NCI-H2227 (cell line): ENCODE measurements around the gene MRPL53.

Source experiments
- DNase-seq: peaks from one replicate; lab custom pipeline; 2025; ENCODE audit not compliant: unreplicated experiment; lab: John Stamatoyannopoulos, UW

MRPL53 gene

GRCh38 chr2:74472086-74472944 is at the start of gene MRPL53:
TSS of gene MRPL53 (minus strand) at chr2:74472680. CDS start at chr2:74472660, 20 bp downstream.
- peak; percentile 97 for DNase-seq

DNA sequence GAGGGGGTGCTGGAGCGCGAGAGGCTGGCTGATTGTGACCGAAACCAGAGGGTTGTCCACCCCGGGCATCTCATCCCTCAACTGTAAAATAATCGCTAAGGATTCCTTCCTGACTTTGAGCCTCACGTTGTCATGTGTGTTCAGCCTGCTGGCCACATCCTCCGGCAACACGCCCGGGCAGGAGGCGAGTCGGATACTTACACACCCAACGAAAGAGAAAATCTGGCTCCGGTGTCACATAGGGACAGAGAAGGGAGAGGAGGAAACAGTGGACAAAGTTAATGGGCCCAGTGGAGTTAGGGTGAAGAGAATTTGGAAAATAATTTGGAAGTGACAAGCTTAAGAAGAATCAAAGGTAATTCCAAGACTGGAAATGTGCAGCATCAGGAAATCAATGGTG is 44.2 kb upstream of the MRPL53 start:
- no peak for DNase-seq

DNA sequence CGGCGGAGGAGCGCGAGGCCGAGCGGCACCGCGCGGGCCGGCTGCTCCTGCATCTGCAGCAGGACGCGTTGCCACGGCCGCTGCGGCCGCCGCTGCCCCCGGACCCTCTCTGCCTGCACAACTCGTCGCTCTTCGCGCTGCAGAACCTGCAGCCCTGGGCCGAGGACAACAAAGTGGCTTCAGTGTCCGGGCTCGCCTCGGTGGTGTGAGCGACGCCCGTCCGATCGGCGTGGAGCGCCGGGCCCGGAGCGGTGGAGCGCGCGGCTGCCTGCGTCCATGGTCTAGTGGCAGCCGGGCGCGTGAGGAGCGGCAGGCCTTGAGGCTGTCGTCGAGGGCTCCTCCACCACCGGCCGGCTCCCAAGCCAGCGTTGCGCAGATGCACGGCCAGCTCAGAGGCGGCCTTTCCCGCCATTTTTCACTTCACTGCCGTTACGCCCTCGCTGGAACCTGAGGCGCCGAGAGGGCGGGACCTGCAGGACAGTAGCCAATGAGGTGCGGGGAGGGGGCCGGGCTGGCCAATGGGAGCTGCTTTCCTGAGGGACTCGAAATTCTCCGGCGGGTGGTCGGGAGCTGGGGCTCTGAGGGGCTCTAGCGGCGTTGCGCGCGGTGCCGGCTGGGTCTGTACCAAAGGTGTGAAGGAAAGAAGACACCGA is 43.6 kb upstream of the MRPL53 start:
- no peak for DNase-seq

DNA sequence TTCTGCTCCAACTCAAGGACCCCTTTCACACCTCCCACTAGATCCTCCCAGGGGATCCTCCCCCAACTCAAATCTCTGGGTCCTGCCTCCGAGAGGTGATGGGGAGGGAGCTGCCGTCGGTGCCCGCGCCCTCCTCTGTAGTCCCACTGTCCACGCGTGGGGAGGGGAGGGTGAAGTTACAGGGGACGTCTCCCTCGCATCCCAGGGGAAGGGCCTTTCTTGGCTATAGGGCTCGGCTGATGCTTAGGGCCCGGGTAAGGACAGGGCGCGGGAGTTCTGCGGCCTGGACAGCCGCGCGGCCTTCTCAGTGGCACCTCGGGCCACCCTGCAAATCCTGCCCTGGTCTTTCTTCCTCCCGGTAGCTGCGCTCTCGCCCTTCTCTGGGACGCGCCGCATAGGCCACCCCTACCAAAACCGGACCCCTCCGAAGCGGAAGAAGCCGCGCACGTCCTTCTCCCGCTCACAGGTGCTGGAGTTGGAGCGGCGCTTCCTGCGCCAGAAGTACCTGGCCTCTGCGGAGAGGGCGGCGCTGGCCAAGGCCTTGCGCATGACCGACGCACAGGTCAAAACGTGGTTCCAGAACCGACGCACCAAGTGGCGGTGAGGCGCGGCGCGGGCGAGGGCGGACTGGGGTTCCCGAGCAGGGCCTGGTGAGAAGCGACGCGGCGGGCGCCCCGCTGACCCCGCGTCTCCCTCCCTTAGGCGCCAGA is 42.9 kb upstream of the MRPL53 start:
- no peak for DNase-seq

- no peak for DNase-seq
Measured at GRCh38 chr2:74514368-74515270, 42.1 kb upstream of the MRPL53 start, which contains the start of gene TLX2. TSS of gene TLX2 (plus strand) at chr2:74514450. CDS start at chr2:74514807, 357 bp downstream.

GRCh38 chr2:74513605-74514367 is 41.3 kb upstream of the MRPL53 start:
- peak; percentile 78 for DNase-seq

DNA sequence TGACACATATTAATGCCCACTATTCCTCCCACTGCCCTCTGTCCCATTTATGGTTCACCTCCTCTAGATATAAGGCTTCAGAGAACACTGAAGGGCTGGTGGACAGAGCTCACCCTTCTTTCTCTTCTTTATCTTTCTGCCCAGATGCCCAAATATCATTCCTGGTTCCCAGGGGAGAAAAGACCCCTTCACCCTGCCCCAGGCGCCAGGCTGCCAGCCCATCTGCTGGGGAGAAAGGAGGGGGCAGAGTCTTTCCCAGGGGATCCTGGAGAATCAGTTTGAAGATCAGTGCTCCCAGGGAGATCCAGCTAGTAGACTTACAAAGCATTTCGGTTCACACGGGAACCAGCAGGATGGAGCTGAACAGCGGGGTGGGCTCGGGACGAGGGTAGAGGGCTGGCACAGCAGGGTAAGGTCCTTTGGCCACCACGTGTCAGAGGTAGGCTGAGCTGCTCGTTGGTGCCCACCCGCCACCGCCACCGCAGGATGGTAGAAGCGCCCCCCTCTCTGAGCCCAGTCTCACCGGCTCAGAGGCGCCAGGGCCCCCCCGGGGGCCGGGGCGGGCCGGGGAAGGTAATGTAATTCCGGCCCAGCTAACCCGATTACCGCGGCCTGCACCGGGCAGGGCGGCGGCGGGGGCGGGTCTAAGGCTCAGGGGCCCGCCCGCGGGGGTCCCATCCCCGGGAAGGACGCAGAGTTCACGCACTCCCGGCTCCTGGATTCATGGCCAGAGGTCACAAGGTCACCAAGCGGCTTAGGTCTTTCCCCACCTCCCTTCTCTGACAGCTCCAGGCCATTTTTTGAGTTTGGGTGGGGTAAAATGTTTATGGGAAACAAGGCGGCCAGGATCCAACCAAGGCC is 40.5 kb upstream of the MRPL53 start:
- DNase-seq: peak; percentile 63

- DNase-seq: no peak
Measured at GRCh38 chr2:74511104-74511989, 38.9 kb upstream of the MRPL53 start.

DNA sequence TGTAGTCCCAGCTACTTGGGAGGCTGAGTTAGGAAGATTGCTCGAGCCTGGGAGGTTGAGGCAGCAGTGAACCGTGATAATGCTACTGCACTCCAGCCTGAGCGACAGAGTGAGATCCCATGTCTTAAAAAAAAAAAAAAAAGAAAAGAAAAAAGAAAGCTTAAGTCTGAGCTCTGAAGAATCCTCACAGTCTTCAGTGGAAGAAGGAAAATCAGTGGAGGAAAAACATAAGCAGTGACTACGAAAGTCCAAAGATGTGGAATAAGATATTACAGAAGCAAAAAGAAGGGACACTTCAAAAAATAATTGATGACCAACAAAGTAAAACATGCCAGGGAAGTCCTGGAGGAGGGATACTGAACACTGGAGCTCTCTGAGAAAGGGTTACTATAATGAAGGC is 37.8 kb upstream of the MRPL53 start:
- DNase-seq: no peak

DNA sequence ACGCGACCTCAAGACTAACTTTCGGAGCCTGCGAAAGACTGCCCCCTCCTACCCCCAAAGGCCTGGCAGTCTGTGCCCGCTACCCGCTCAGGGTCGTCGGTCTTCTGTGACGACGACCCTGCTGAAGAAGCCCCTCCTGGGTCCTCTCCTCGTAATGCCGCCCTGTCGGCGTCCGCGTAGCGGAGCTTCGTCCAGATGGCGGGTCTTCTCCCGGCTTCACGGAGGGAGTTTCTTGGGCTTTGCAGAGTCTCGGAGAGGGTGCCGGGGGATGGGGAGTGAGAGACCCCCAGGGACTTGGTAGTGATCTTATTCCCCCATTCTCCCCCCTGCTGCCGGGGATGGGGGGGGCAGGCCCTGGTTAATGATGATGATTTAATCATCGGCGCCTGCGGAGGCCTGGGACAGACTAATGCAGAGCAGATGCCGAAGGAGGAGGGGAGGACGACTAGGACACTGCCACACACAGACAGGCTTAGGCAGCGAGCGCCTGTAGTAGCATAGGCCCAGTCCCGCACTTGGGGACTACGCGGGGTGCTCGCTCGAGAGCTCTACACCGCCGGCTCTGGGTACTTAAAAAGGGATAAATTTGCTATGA is 35.5 kb upstream of the MRPL53 start:
- peak; percentile 81 for DNase-seq

GRCh38 chr2:74507145-74507925 is 34.9 kb upstream of the MRPL53 start, which contains the start of gene PCGF1:
TSS of gene PCGF1 (minus strand) at chr2:74507695. CDS start at chr2:74507668, 27 bp downstream.
- peak; percentile 99 for DNase-seq

- DNase-seq: no peak
Measured at GRCh38 chr2:74505448-74506246, 33.2 kb upstream of the MRPL53 start.

DNA sequence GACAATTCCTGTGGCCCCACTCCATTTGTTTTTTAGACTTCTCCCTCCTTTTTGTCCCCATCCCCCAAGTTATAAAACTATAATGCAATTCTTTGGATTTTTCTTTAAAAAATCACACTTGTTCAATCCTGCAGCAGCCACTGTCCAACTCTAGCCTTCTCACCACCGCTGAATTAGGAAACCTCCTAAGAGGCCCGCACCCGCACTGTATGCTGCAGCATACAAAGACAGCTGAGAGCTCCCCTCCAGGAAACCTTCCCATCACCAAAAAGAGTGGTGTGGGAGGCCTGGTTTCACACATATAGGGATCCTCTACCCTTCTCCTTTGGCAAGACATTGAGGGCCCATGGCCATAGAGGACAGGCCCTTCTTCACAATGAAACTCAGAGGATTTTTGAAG is 32.1 kb upstream of the MRPL53 start:
- DNase-seq: no peak

DNA sequence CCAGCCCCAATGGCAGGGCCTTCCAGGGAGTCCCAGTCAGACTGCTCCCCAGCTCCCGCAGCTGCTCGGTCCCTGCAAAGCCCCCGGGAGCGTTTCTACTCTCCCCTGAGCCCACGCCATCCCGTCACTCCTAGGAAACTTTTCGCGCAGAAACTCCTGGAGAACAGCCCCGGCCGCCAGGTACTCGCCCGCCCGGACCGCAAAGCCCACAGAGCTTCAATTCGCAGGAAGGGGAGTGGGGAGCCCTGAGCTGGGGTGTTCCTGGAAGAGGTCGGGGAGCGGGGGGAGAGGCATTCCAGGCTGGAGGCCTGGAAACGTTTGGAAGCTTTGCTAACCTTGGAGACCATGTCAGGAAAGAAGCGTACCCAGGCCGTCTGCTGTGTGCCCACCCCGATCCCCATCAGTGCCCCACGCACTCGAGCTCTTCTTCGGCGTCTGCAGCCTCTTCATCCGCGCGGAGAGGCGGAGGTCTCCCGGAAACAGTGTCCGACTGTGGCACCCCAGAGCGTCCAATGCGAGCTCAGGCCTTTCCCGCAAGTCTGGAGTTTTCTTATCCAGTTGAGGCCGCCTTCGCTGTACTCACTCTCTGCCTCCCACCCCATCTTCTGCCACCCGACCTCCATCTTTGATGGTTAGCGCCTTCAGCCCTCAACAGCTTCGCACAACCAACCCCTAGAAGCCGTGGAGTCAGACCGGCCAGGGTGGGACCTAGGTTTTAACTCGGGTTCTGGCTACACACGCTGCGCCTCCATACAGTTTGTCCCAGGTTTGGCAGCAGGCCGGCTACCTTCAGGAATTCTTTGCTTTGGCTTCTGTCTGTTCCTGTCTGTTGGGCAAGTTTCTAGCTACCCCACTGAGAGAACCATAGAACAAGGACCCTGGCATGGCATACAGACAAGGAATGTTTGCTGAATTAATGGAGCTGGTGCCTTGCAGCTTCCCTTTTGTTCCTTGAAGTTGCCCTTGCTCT is 31.3 kb upstream of the MRPL53 start:
- no peak for DNase-seq
